ENCODE measurements around the gene SLC25A14. TPM values are rescaled to one million over a fixed set of nuclear protein-coding genes. Genes with fewer than 3 reads are reported as not detected.
A peak's percentile ranks its signal among the peaks of the same experiment; 100 is the strongest.

SLC25A14 gene
- total RNA-seq, 2 experiments from 2014 or later, result 7.4 to 9.0 TPM

- intact Hi-C loops (cut with micrococcal nuclease), result loop anchor here (1.0 kb wide), 1 partner anchor 524 kb away; no protein-coding TSS in a partner anchor
- no peaks in the 10 kb centered on the region for H3K4me1 Mint-ChIP-seq (ENCODE audit: low read depth)
- CTCF ChIA-PET, result interaction anchor here (0.9 kb wide), 2 partner anchors 182 to 523 kb away, joined by 3 to 6 read pairs; no protein-coding TSS in a partner anchor
- no peaks in the 10 kb centered on the region for H3K27me3 Mint-ChIP-seq (ENCODE audit: low read depth)
- no peaks in the 10 kb centered on the region for H3K36me3 Mint-ChIP-seq (ENCODE audit: low read depth)
- no peaks in the 10 kb centered on the region for H3K9me3 Mint-ChIP-seq
- H3K4me3 Mint-ChIP-seq, result no peak overlapping the region
- DNase-seq, result peak; percentile 16
- H3K27ac Mint-ChIP-seq, result no peak overlapping the region
These were observed 53.8 kb downstream of the SLC25A14 start for GRCh38 chrX:130393451-130394074.

- Mint-ChIP-seq H3K36me3 (ENCODE audit: low read depth) (no peaks in the 10 kb centered on the region), H3K4me3 (no peak overlapping the region), H3K9me3 (no peaks in the 10 kb centered on the region), H3K27ac (no peak overlapping the region), H3K4me1 (ENCODE audit: low read depth) (no peaks in the 10 kb centered on the region), H3K27me3 (ENCODE audit: low read depth) (no peaks in the 10 kb centered on the region)
- intact Hi-C loops (cut with micrococcal nuclease), result no loop called here
- CTCF ChIA-PET, result no interaction called here
- no peak for DNase-seq
These were observed 55.6 kb downstream of the SLC25A14 start for GRCh38 chrX:130395341-130395740.

DNA sequence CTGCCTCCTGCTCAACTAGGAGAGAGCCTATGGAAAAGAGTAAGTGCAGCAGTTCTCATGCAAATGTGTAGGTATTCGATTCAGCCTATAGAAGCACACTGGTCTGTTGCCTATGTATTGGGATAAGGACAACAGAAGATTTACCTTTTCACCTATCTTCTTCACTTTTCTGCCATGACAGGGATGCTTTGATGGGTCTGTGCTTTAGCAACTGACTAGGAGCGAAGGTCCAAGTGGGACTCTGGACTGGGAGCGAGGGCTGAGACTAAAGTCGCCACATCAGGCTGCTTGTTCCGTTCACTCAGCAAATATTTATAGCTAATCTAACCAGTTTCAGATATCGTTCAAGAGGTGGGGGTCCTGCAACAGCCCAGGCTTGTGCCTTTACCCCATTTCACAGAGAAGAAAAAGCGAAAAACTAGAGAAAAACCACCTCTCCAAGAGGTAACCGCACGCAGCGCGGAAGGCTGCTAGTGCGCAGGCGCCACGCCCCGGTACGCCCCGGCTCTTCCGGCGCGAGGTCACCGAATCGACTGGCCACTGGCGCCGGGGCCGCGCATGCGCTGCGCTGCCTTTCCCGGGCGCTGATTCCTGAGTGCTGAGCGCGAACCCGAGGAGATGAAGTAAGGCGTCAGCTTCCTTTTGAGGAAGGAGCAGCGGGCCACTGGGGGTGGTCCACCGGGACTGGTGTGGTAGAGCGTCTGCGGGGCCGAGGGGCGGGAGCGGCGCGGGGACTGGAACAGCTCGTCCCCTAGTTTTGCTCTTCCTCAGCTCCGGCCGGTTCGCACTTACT is 61.9 kb downstream of the SLC25A14 start, which contains the start of gene RBMX2:
Gene RBMX2, plus strand, starts transcription at position 573 of the 793 bp plus-strand sequence. Its CDS starts 46 bp downstream, at position 619.
- H3K4me1 Mint-ChIP-seq (ENCODE audit: low read depth), result peaks cover 20% of the 10 kb centered on the region
- peak within 1 kb of the TSS; percentile 90 for H3K27ac Mint-ChIP-seq
- peak; percentile 63 for DNase-seq
- CTCF ChIA-PET, result no interaction called here
- intact Hi-C loops (cut with micrococcal nuclease), result loop anchor here (1.0 to 2.0 kb wide), 3 partner anchors 62 to 502 kb away; partner anchors contain the start of genes ENOX2, SLC25A14 and ZNF280C
- no peaks in the 10 kb centered on the region for H3K27me3 Mint-ChIP-seq (ENCODE audit: low read depth)
- H3K36me3 Mint-ChIP-seq (ENCODE audit: low read depth), result peaks cover 10% of the 10 kb centered on the region
- H3K9me3 Mint-ChIP-seq, result no peaks in the 10 kb centered on the region
- peak within 1 kb of the TSS; percentile 83 for H3K4me3 Mint-ChIP-seq

- H3K27me3 Mint-ChIP-seq (ENCODE audit: low read depth), result no peaks in the 10 kb centered on the region
- intact Hi-C loops (cut with micrococcal nuclease), result loop anchor here (2.0 kb wide), 1 partner anchor 133 kb away; the partner anchor contains the start of gene ZNF280C
- peak overlapping the region; percentile 83 for H3K4me3 Mint-ChIP-seq
- CTCF ChIA-PET, result interaction anchor here (1.2 kb wide), 1 partner anchor 141 kb away, joined by 3 read pairs; no protein-coding TSS in a partner anchor
- no peak for DNase-seq
- peaks cover 10% of the 10 kb centered on the region for H3K36me3 Mint-ChIP-seq (ENCODE audit: low read depth)
- H3K4me1 Mint-ChIP-seq (ENCODE audit: low read depth), result peaks cover 20% of the 10 kb centered on the region
- peak overlapping the region; percentile 58 for H3K27ac Mint-ChIP-seq
- no peaks in the 10 kb centered on the region for H3K9me3 Mint-ChIP-seq
These were observed 62.5 kb downstream of the SLC25A14 start for GRCh38 chrX:130402208-130402684.

- CTCF ChIA-PET, result no interaction called here
- intact Hi-C loops (cut with micrococcal nuclease), result no loop called here
- Mint-ChIP-seq H3K9me3 (no peaks in the 10 kb centered on the region), H3K27me3 (ENCODE audit: low read depth) (no peaks in the 10 kb centered on the region), H3K4me3 (no peak overlapping the region), H3K27ac (no peak overlapping the region), H3K4me1 (ENCODE audit: low read depth) (no peaks in the 10 kb centered on the region), H3K36me3 (ENCODE audit: low read depth) (peaks cover 9% of the 10 kb centered on the region)
- no peak for DNase-seq
These were observed 73.7 kb downstream of the SLC25A14 start for GRCh38 chrX:130413415-130413814.

DNA sequence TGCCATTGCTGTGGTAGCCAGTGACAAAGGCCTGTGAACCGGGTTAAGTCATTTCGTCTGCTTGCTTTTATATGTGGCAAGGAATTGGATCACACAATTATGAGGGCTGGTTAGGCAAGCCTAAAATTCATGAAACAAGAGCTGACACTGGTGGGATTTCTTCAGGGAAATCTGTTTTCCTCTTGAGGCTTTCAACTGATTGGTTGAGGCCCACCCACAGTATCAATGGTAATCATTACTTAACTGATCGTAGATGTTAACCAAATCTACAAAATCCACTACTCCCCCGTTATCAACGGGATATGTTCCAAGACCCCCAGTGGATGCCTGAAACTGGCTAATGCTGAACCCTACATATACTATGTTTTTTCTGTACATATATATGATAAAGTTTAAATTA is 75.1 kb downstream of the SLC25A14 start:
- Mint-ChIP-seq H3K36me3 (ENCODE audit: low read depth) (peaks cover 7% of the 10 kb centered on the region), H3K27me3 (ENCODE audit: low read depth) (no peaks in the 10 kb centered on the region), H3K27ac (no peak overlapping the region), H3K9me3 (no peaks in the 10 kb centered on the region), H3K4me1 (ENCODE audit: low read depth) (no peaks in the 10 kb centered on the region), H3K4me3 (no peak overlapping the region)
- no peak for DNase-seq
- CTCF ChIA-PET, result no interaction called here
- intact Hi-C loops (cut with micrococcal nuclease), result no loop called here

- H3K27ac Mint-ChIP-seq, result no peak overlapping the region
- no peaks in the 10 kb centered on the region for H3K9me3 Mint-ChIP-seq
- H3K36me3 Mint-ChIP-seq (ENCODE audit: low read depth), result peaks cover 7% of the 10 kb centered on the region
- no peaks in the 10 kb centered on the region for H3K27me3 Mint-ChIP-seq (ENCODE audit: low read depth)
- CTCF ChIA-PET, result no interaction called here
- no peak overlapping the region for H3K4me3 Mint-ChIP-seq
- intact Hi-C loops (cut with micrococcal nuclease), result no loop called here
- no peaks in the 10 kb centered on the region for H3K4me1 Mint-ChIP-seq (ENCODE audit: low read depth)
- no peak for DNase-seq
These were observed 75.5 kb downstream of the SLC25A14 start for GRCh38 chrX:130415201-130415600.

GRCh38 chrX:130416785-130417184 is 77.1 kb downstream of the SLC25A14 start:
- Mint-ChIP-seq H3K4me1 (ENCODE audit: low read depth) (no peaks in the 10 kb centered on the region), H3K36me3 (ENCODE audit: low read depth) (peaks cover 5% of the 10 kb centered on the region), H3K27ac (no peak overlapping the region), H3K27me3 (ENCODE audit: low read depth) (no peaks in the 10 kb centered on the region), H3K9me3 (no peaks in the 10 kb centered on the region), H3K4me3 (no peak overlapping the region)
- no peak for DNase-seq
- intact Hi-C loops (cut with micrococcal nuclease), result no loop called here
- CTCF ChIA-PET, result no interaction called here

- Mint-ChIP-seq H3K4me1 (ENCODE audit: low read depth) (no peaks in the 10 kb centered on the region), H3K27ac (no peak overlapping the region), H3K36me3 (ENCODE audit: low read depth) (peaks cover 3% of the 10 kb centered on the region), H3K4me3 (no peak overlapping the region), H3K27me3 (ENCODE audit: low read depth) (no peaks in the 10 kb centered on the region), H3K9me3 (no peaks in the 10 kb centered on the region)
- CTCF ChIA-PET, result no interaction called here
- DNase-seq, result no peak
- intact Hi-C loops (cut with micrococcal nuclease), result no loop called here
These were observed 78.3 kb downstream of the SLC25A14 start for GRCh38 chrX:130418066-130418465.

DNA sequence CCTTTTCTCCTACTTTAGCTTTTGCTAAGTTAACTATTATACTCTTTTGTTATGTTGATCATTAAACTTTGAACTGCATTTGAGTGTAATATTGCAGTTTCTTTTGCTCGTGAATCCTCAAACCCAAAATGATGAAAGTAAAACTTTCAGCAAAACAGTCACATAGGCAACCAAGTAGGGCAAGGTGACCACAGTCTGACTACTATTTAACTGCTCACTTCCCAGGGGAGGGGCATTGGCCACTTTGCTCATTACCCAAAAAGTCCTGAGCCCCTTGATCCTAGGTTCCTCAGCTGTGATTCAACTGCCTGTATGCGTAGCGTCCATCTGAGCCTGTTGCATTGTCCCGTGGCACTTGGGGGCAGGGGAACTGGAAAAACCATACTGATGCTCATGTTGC is 79.0 kb downstream of the SLC25A14 start:
- no peaks in the 10 kb centered on the region for H3K27me3 Mint-ChIP-seq (ENCODE audit: low read depth)
- intact Hi-C loops (cut with micrococcal nuclease), result no loop called here
- H3K36me3 Mint-ChIP-seq (ENCODE audit: low read depth), result peaks cover 3% of the 10 kb centered on the region
- H3K4me3 Mint-ChIP-seq, result no peak overlapping the region
- CTCF ChIA-PET, result no interaction called here
- no peak for DNase-seq
- H3K27ac Mint-ChIP-seq, result no peak overlapping the region
- H3K9me3 Mint-ChIP-seq, result no peaks in the 10 kb centered on the region
- H3K4me1 Mint-ChIP-seq (ENCODE audit: low read depth), result no peaks in the 10 kb centered on the region

DNA sequence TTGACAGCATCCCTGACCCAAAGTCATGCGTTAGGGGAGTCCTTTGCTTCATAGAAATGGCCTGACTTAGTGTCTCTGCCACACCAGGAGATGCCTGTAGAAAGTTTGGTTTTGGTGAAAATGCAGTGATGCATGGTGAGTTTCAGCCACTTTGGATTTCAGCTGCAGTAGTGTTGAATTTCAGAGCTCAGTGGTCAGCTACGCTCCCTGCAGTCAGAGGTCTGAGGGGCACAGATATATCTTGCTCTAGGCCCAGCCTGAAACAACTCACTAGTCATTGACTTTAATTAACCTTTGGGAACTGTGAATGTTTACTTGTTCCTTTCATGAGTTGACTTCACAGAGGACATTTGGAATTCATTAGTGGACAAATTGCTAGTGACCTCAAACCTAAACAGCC is 79.5 kb downstream of the SLC25A14 start:
- H3K4me3 Mint-ChIP-seq, result no peak overlapping the region
- DNase-seq, result no peak
- no peaks in the 10 kb centered on the region for H3K27me3 Mint-ChIP-seq (ENCODE audit: low read depth)
- intact Hi-C loops (cut with micrococcal nuclease), result no loop called here
- H3K9me3 Mint-ChIP-seq, result no peaks in the 10 kb centered on the region
- H3K27ac Mint-ChIP-seq, result no peak overlapping the region
- peaks cover 2% of the 10 kb centered on the region for H3K36me3 Mint-ChIP-seq (ENCODE audit: low read depth)
- H3K4me1 Mint-ChIP-seq (ENCODE audit: low read depth), result no peaks in the 10 kb centered on the region
- CTCF ChIA-PET, result no interaction called here

All from activated naive CD4-positive, alpha-beta T cell treated with anti-CD3 and anti-CD28 coated beads for 36 hours (primary cell).